Activated naive CD4-positive, alpha-beta T cell treated with Interleukin-2 at 50 U/mL for 16 hours (primary cell): ENCODE measurements around the gene SLCO3A1.

ENCODE experiments used
- DNase-seq: peaks from one replicate; pipeline ENCODE4 v3.0.0-alpha.2; 2020

Gene SLCO3A1

GRCh38 chr15:92011611-92012367 lies 158.3 kb downstream of the SLCO3A1 start:
- DNase-seq, result peak; percentile 24

- peak; percentile 31 for DNase-seq
These were observed 158.8 kb downstream of the SLCO3A1 start for GRCh38 chr15:92012368-92012629.

- DNase-seq, result no peak
These were observed 159.4 kb downstream of the SLCO3A1 start for GRCh38 chr15:92012881-92013280.

GRCh38 chr15:92014281-92015030 lies 160.9 kb downstream of the SLCO3A1 start:
- no peak for DNase-seq

- DNase-seq, result no peak
These were observed 164.5 kb downstream of the SLCO3A1 start for GRCh38 chr15:92017882-92018534.

- no peak for DNase-seq
These were observed 165.2 kb downstream of the SLCO3A1 start for GRCh38 chr15:92018535-92019239.

GRCh38 chr15:92019706-92020105 lies 166.2 kb downstream of the SLCO3A1 start:
- DNase-seq, result no peak

- no peak for DNase-seq
These were observed 166.7 kb downstream of the SLCO3A1 start for GRCh38 chr15:92020207-92020606.

- no peak for DNase-seq
These were observed 167.3 kb downstream of the SLCO3A1 start for GRCh38 chr15:92020804-92021203.

GRCh38 chr15:92021792-92022191 lies 168.3 kb downstream of the SLCO3A1 start:
- DNase-seq, result no peak

GRCh38 chr15:92023965-92024364 lies 170.5 kb downstream of the SLCO3A1 start:
- no peak for DNase-seq

GRCh38 chr15:92025706-92026270 lies 172.3 kb downstream of the SLCO3A1 start:
- no peak for DNase-seq

- DNase-seq, result no peak
These were observed 174.8 kb downstream of the SLCO3A1 start for GRCh38 chr15:92028389-92028724.

- no peak for DNase-seq
These were observed 176.3 kb downstream of the SLCO3A1 start for GRCh38 chr15:92029767-92030166.

GRCh38 chr15:92033314-92033713 lies 179.8 kb downstream of the SLCO3A1 start:
- no peak for DNase-seq

GRCh38 chr15:92033723-92034122 lies 180.2 kb downstream of the SLCO3A1 start:
- no peak for DNase-seq

- DNase-seq, result no peak
These were observed 180.7 kb downstream of the SLCO3A1 start for GRCh38 chr15:92034227-92034626.

GRCh38 chr15:92035551-92035950 lies 182.0 kb downstream of the SLCO3A1 start:
- no peak for DNase-seq

GRCh38 chr15:92035961-92036360 lies 182.5 kb downstream of the SLCO3A1 start:
- DNase-seq, result no peak

GRCh38 chr15:92037491-92037890 lies 184.0 kb downstream of the SLCO3A1 start:
- DNase-seq, result no peak

- DNase-seq, result no peak
These were observed 186.8 kb downstream of the SLCO3A1 start for GRCh38 chr15:92040350-92040749.

GRCh38 chr15:92041371-92041770 lies 187.9 kb downstream of the SLCO3A1 start:
- no peak for DNase-seq

- DNase-seq, result no peak
These were observed 189.8 kb downstream of the SLCO3A1 start for GRCh38 chr15:92043283-92043682.
